Stimulated activated CD8-positive, alpha-beta memory T cell treated with anti-CD3 and anti-CD28 coated beads, Interleukin-15, amount 100 ng/mL, for 1 hour (primary cell): ENCODE measurements around the gene RPS28.
"Not testable (repeated sequence)": the region's sequence is repeated elsewhere in the genome, so short reads cannot be mapped to it uniquely, and the experiment has no call there.

Experiments used
- DNase-seq: peaks from one replicate; pipeline ENCODE4 v3.0.0-alpha.2; 2020; ENCODE audit warnings: low read depth

Gene RPS28

GRCh38 chr19:8320564-8321066, 681 bp upstream of the RPS28 start:
- DNase-seq: no peak

GRCh38 chr19:8321986-8322637, 816 bp downstream of the RPS28 start:
- DNase-seq: no peak

- no peak for DNase-seq
These were observed 1.3 kb downstream of the RPS28 start for GRCh38 chr19:8322638-8322997.

DNA sequence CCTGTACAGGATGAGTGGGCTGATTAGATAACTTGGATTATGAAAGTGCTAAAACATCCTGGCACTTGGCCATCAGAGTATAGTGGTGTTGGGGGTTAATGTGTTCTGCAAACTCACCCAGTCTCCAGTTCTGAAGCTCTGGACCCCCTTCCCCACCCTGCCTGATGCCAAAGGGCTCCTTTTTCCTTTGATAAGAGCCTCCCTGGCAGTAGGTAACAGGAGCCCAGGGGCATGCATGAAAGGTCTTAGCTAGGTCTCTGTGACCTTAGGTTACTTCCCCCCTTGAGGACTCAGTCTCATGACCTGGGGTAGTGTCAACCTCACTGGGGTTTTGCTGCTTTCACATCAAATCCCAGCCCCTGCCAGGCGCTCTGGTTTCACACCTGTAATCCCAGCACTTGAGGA, 2.5 kb downstream of the RPS28 start:
- DNase-seq: no peak

- DNase-seq: no peak
These were observed 3.1 kb downstream of the RPS28 start for GRCh38 chr19:8324186-8325050.

GRCh38 chr19:8325454-8325853, 4.2 kb downstream of the RPS28 start:
- no peak for DNase-seq

GRCh38 chr19:8329996-8330395, 8.7 kb downstream of the RPS28 start:
- DNase-seq: no peak

- no peak for DNase-seq
These were observed 10.1 kb downstream of the RPS28 start for GRCh38 chr19:8331263-8331845.

GRCh38 chr19:8332976-8333766, 11.9 kb downstream of the RPS28 start:
- DNase-seq: no peak

GRCh38 chr19:8333767-8334457, 12.6 kb downstream of the RPS28 start:
- DNase-seq: no peak

GRCh38 chr19:8334458-8335342, 13.4 kb downstream of the RPS28 start:
- DNase-seq: no peak

DNA sequence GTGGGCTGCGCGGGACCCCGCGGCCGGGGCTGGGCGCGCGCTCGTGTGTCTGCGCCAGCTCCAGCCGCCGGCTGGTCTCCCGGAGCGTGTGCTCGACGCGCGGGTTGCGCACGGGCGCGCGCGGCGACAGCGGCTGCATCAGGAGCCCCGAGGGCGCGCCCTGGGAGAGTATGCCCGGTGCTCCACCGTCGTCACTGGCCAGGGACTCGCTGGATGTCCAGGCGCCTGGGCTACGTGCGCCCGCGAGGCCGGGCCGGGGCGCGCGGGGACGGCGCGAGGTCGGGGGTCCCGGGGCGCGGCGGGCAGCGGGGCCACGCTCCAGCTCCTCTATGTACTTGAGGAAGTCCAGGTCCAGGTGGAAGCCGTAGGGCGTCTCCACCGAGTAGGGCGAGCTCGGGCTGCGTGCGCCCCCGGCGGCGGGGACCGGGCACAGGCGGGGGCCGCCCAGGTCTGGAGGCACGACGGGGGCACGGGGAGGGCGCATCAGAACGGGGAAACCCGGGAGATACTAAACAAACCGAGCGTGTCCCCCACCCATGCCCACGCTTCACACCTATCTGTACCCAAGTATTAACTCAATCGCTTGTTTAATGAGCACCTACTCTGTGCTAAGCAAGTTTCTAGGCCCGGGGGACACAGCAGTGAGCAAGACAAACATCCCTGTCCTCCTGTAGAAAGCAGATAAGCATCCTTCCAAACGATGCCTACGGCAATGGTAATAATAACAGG, 14.2 kb downstream of the RPS28 start:
- DNase-seq: no peak

DNA sequence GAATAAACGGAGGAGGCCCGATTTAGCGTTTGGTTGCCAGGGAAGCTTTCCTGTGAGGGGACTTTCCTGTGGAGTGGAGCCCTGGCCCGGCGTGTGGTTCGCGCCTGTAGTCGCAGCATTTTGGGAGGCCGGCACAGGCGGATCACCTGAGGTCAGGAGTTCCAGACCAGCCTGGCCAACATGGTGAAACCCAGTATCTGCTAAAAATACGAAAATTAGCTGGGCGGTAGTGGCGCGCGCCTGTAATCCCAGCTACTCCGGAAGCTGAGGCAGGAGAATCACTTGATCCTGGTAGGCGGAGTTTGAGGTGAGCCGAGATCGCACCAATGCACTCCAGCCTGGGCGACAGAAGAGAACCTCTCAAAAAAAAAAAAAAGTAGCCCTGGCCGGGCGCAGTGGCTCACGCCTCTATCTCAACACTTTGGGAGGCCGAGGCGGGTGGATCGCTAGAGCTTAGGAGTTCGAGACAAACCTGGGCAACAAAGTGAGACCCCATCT, 14.8 kb downstream of the RPS28 start:
- DNase-seq: no peak

GRCh38 chr19:8336660-8337059, 15.4 kb downstream of the RPS28 start:
- no peak for DNase-seq

GRCh38 chr19:8337728-8338127, 16.4 kb downstream of the RPS28 start:
- DNase-seq: no peak

DNA sequence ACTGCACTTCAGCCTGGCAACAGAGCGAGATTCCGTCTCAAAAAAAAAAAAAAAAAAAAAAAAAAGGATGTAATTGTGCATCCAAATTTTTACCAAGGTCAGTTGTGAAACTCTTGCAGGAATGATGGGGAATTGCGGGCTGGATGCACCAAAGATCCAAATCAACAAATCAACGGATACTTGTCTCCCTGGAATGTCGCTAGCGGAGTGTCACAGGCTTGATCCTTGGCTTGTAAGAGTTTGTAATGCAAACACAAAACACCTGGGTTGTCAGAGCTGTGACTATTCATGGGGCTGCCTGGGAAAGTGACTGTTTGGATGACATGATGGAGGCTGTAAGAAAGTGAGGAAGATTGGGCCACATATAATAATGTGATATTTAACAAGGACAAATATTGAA, 17.5 kb downstream of the RPS28 start:
- DNase-seq: no peak

GRCh38 chr19:8340341-8341096, 19.2 kb downstream of the RPS28 start:
- DNase-seq: no peak

- DNase-seq: not testable (repeated sequence)
These were observed 20.2 kb downstream of the RPS28 start for GRCh38 chr19:8341504-8341903.

- no peak for DNase-seq
These were observed 21.0 kb downstream of the RPS28 start for GRCh38 chr19:8342316-8342683.
